ELF-1 (cell line): ENCODE results near the gene NFAT5.
A peak's percentile ranks its signal among the peaks of the same experiment; 100 is the strongest.

Source experiments
- DNase-seq: peaks from one replicate; pipeline ENCODE4 v3.0.0-alpha.2; 2016; ENCODE audit warnings: low read depth, low spot score

NFAT5 gene

GRCh38 chr16:69741519-69741918 lies 175.8 kb downstream of the NFAT5 start:
- DNase-seq = no peak

- DNase-seq = no peak
Observed at GRCh38 chr16:69741951-69742904, 176.5 kb downstream of the NFAT5 start.

DNA sequence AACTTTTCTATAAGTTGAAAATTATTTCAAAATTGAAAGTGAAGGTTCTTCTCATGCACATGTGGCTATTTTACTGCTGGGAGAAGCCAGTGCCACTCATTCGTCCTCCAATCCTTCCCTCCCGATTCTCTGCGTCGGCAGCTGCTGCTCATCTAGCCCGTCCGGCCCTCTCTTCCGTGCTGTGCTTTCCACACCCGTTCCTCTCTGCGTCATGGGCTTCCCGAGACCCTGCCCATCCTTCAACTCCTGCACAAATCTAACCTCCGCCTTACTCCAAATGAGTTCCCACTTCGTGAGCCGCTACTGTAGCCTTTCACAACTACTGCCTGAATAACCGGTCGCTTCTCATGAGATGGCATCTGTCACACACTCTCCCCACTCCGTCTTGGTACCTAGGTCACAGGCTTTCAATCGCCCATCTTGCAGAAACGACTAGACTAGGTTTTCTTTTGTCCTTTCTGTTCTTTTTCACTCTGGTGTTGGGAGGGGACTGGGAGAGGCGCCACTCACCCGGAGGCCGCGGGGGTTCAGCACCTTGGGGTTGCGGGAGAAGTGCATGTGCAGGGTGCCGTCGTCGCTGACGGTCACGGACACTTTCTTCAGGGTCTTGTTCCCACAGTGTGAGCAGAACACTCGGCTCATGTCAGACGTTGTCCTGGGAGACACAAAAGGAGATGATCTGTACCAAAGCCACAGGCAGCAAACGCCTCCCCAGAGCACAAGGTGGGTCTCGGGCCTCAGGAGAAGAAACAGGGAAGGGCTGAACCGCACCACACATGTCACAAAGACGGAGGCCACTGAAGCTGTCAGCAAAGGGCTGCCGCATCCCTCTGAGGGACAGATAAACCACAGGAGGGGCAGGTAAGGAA lies 178.8 kb downstream of the NFAT5 start:
- no peak for DNase-seq

- DNase-seq = no peak
Observed at GRCh38 chr16:69745232-69745612, 179.5 kb downstream of the NFAT5 start.

GRCh38 chr16:69745959-69746358 lies 180.2 kb downstream of the NFAT5 start:
- no peak for DNase-seq

GRCh38 chr16:69747115-69747514 lies 181.3 kb downstream of the NFAT5 start:
- DNase-seq = peak; percentile 25

- no peak for DNase-seq
Observed at GRCh38 chr16:69748694-69749345, 183.1 kb downstream of the NFAT5 start.

DNA sequence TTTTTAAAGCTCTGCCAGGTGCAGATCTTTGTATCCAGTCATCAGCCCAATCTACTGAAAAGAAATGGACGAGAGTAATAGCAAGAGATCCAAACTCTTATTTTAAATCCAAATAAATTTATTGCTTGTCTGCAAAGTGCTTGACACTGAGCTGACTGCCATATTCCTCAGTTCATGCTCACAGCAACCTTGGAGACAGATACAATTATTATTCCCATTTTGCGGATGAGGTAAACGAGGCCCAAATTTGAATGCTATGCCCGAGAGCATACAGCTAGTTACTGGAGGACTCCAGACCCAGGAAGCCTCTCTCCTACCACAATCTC lies 188.3 kb downstream of the NFAT5 start:
- no peak for DNase-seq
